ENCODE measurements around the gene PNPO.

Gene PNPO

GRCh38 chr17:47950448-47950847 is 9.1 kb downstream of the PNPO start:
- 85 to 90% methylated on average over 2 of the region's 4 CpGs for WGBS, 2 experiments (ENCODE audit: insufficient coverage in 2 of 2)
- Histone ChIP-seq H3K9me3 (ENCODE audit: control insufficient read depth, low read length) (no peaks in the 10 kb centered on the region), H3K4me1 (ENCODE audit: control insufficient read depth, insufficient read depth, low read length, poor library complexity, severe bottlenecking) (peaks cover 4% of the 10 kb centered on the region), H3K4me3 (ENCODE audit: extremely low read depth, insufficient read depth, low read length, poor library complexity, severe bottlenecking) (no peak overlapping the region), H3K36me3 (ENCODE audit: control insufficient read depth, insufficient read depth, low read length) (no peaks in the 10 kb centered on the region), H3K27ac (ENCODE audit: low read depth, low read length, severe bottlenecking) (no peak overlapping the region)

GRCh38 chr17:47952171-47953021 is 11.0 kb downstream of the PNPO start:
- no peak overlapping the region for H3K27ac ChIP-seq (ENCODE audit: low read depth, low read length, severe bottlenecking)
- no peaks in the 10 kb centered on the region for H3K9me3 ChIP-seq (ENCODE audit: control insufficient read depth, low read length)

GRCh38 chr17:47953909-47954308 is 12.5 kb downstream of the PNPO start:
- H3K27ac ChIP-seq (ENCODE audit: low read depth, low read length, severe bottlenecking): no peak overlapping the region
- H3K4me3 ChIP-seq (ENCODE audit: extremely low read depth, insufficient read depth, low read length, poor library complexity, severe bottlenecking): no peak overlapping the region
- H3K9me3 ChIP-seq (ENCODE audit: control insufficient read depth, low read length): no peaks in the 10 kb centered on the region
- H3K36me3 ChIP-seq (ENCODE audit: control insufficient read depth, insufficient read depth, low read length): no peaks in the 10 kb centered on the region
- H3K4me1 ChIP-seq (ENCODE audit: control insufficient read depth, insufficient read depth, low read length, poor library complexity, severe bottlenecking): peaks cover 4% of the 10 kb centered on the region

More at GRCh38 chr17:47952171-47953021, 11.0 kb downstream of the PNPO start:
- Histone ChIP-seq H3K4me3 (ENCODE audit: extremely low read depth, insufficient read depth, low read length, poor library complexity, severe bottlenecking) (no peak overlapping the region), H3K36me3 (ENCODE audit: control insufficient read depth, insufficient read depth, low read length) (no peaks in the 10 kb centered on the region), H3K4me1 (ENCODE audit: control insufficient read depth, insufficient read depth, low read length, poor library complexity, severe bottlenecking) (peaks cover 4% of the 10 kb centered on the region)
- WGBS, 2 experiments (ENCODE audit: insufficient coverage in 2 of 2): 95 to 96% methylated on average over 8 to 9 of the region's 12 CpGs

- no peaks in the 10 kb centered on the region for H3K36me3 ChIP-seq (ENCODE audit: control insufficient read depth, insufficient read depth, low read length)
- no peak overlapping the region for H3K4me3 ChIP-seq (ENCODE audit: extremely low read depth, insufficient read depth, low read length, poor library complexity, severe bottlenecking)
- no peaks in the 10 kb centered on the region for H3K4me1 ChIP-seq (ENCODE audit: control insufficient read depth, insufficient read depth, low read length, poor library complexity, severe bottlenecking)
- H3K9me3 ChIP-seq (ENCODE audit: control insufficient read depth, low read length): no peaks in the 10 kb centered on the region
- WGBS, 2 experiments (ENCODE audit: insufficient coverage in 2 of 2): 78 to 83% methylated on average over 5 to 7 of the region's 7 CpGs
- no peak overlapping the region for H3K27ac ChIP-seq (ENCODE audit: low read depth, low read length, severe bottlenecking)
These were observed 14.4 kb downstream of the PNPO start for GRCh38 chr17:47955497-47956461.

GRCh38 chr17:47956791-47957590 is 15.6 kb downstream of the PNPO start:
- H3K4me1 ChIP-seq (ENCODE audit: control insufficient read depth, insufficient read depth, low read length, poor library complexity, severe bottlenecking): no peaks in the 10 kb centered on the region
- no peaks in the 10 kb centered on the region for H3K9me3 ChIP-seq (ENCODE audit: control insufficient read depth, low read length)
- 66 to 73% methylated on average over 3 of the region's 4 CpGs for WGBS, 2 experiments (ENCODE audit: insufficient coverage in 2 of 2)
- no peak overlapping the region for H3K27ac ChIP-seq (ENCODE audit: low read depth, low read length, severe bottlenecking)
- no peak overlapping the region for H3K4me3 ChIP-seq (ENCODE audit: extremely low read depth, insufficient read depth, low read length, poor library complexity, severe bottlenecking)
- no peaks in the 10 kb centered on the region for H3K36me3 ChIP-seq (ENCODE audit: control insufficient read depth, insufficient read depth, low read length)

GRCh38 chr17:47957591-47958490 is 16.5 kb downstream of the PNPO start, which contains the start of gene PRR15L:
Gene PRR15L, minus strand, starts transcription at chr17:47957883. Its CDS starts 4,649 bp downstream, at chr17:47953234.
- Histone ChIP-seq H3K4me3 (ENCODE audit: extremely low read depth, insufficient read depth, low read length, poor library complexity, severe bottlenecking) (no peak within 1 kb of the TSS), H3K27ac (ENCODE audit: low read depth, low read length, severe bottlenecking) (no peak within 1 kb of the TSS)
- WGBS, 2 experiments (ENCODE audit: insufficient coverage in 2 of 2): 59 to 69% methylated on average over 10 to 12 of the region's 16 CpGs

GRCh38 chr17:47959825-47960655 is 18.7 kb downstream of the PNPO start:
- Histone ChIP-seq H3K4me3 (ENCODE audit: extremely low read depth, insufficient read depth, low read length, poor library complexity, severe bottlenecking) (no peak overlapping the region), H3K4me1 (ENCODE audit: control insufficient read depth, insufficient read depth, low read length, poor library complexity, severe bottlenecking) (no peaks in the 10 kb centered on the region), H3K36me3 (ENCODE audit: control insufficient read depth, insufficient read depth, low read length) (no peaks in the 10 kb centered on the region), H3K27ac (ENCODE audit: low read depth, low read length, severe bottlenecking) (no peak overlapping the region), H3K9me3 (ENCODE audit: control insufficient read depth, low read length) (no peaks in the 10 kb centered on the region)
- 78 to 90% methylated on average over 5 to 6 of the region's 8 CpGs for WGBS, 2 experiments (ENCODE audit: insufficient coverage in 2 of 2)

More at GRCh38 chr17:47957591-47958490, 16.5 kb downstream of the PNPO start, which contains the start of gene PRR15L:
- no peaks in the 10 kb centered on the region for H3K36me3 ChIP-seq (ENCODE audit: control insufficient read depth, insufficient read depth, low read length)
- no peaks in the 10 kb centered on the region for H3K9me3 ChIP-seq (ENCODE audit: control insufficient read depth, low read length)
- no peaks in the 10 kb centered on the region for H3K4me1 ChIP-seq (ENCODE audit: control insufficient read depth, insufficient read depth, low read length, poor library complexity, severe bottlenecking)

- Histone ChIP-seq H3K4me1 (ENCODE audit: control insufficient read depth, insufficient read depth, low read length, poor library complexity, severe bottlenecking) (no peaks in the 10 kb centered on the region), H3K4me3 (ENCODE audit: extremely low read depth, insufficient read depth, low read length, poor library complexity, severe bottlenecking) (no peak overlapping the region), H3K36me3 (ENCODE audit: control insufficient read depth, insufficient read depth, low read length) (no peaks in the 10 kb centered on the region), H3K9me3 (ENCODE audit: control insufficient read depth, low read length) (no peaks in the 10 kb centered on the region), H3K27ac (ENCODE audit: low read depth, low read length, severe bottlenecking) (no peak overlapping the region)
- 89 to 93% methylated on average over 4 to 5 of the region's 6 CpGs for WGBS, 2 experiments (ENCODE audit: insufficient coverage in 2 of 2)
These were observed 20.0 kb downstream of the PNPO start for GRCh38 chr17:47961406-47961805.

- H3K27ac ChIP-seq (ENCODE audit: low read depth, low read length, severe bottlenecking): no peak overlapping the region
- no peaks in the 10 kb centered on the region for H3K36me3 ChIP-seq (ENCODE audit: control insufficient read depth, insufficient read depth, low read length)
- no peaks in the 10 kb centered on the region for H3K9me3 ChIP-seq (ENCODE audit: control insufficient read depth, low read length)
- no peak overlapping the region for H3K4me3 ChIP-seq (ENCODE audit: extremely low read depth, insufficient read depth, low read length, poor library complexity, severe bottlenecking)
- 96 to 100% methylated on average over 1 to 3 of the region's 3 CpGs for WGBS, 2 experiments (ENCODE audit: insufficient coverage in 2 of 2)
- H3K4me1 ChIP-seq (ENCODE audit: control insufficient read depth, insufficient read depth, low read length, poor library complexity, severe bottlenecking): peaks cover 7% of the 10 kb centered on the region
These were observed 21.5 kb downstream of the PNPO start for GRCh38 chr17:47962901-47963300.

Data from mesodermal cell (in vitro differentiated cells).